Psoas muscle (tissue), 8 donors: Measurements from ENCODE around the gene PHACTR3. TPM values are rescaled to one million over a fixed set of nuclear protein-coding genes. Genes with fewer than 3 reads are reported as not detected.

Experiments used
- ATAC-seq, 4 donors: fragments of 200-7000 bp; cut with Tn5 transposase; one replicate each; pipeline ENCODE4 v1.9.1; 2020; ENCODE audit warnings: moderate library complexity in 3 of 4, mild to moderate bottlenecking in 2 of 4
- DNase-seq, 2 donors: peaks; one replicate each; pipeline ENCODE4 v3.0.0-alpha.2; 2020
- H3K27ac ChIP-seq: fragments of 200-600 bp; one replicate; pipeline ENCODE4 v1.8.0; 2022
- H3K27me3 ChIP-seq, 3 donors: fragments of 200-600 bp in 1 of 3; one replicate each; pipeline versions ENCODE4 v1.6.1 to v1.8.0; 2013 to 2022; ENCODE audit warnings: low read length in 2 of 3, mild to moderate bottlenecking in 2 of 3, moderate library complexity in 1 of 3; ENCODE audit not compliant: insufficient read depth in 3 of 3
- H3K36me3 ChIP-seq, 2 donors: fragments of 200-600 bp in 1 of 2; one replicate each; pipeline versions ENCODE4 v1.6.1 to v1.8.0; 2013 to 2022; ENCODE audit warnings: low read depth in 1 of 2, mild to moderate bottlenecking in 1 of 2, moderate library complexity in 1 of 2; ENCODE audit not compliant: insufficient read depth in 1 of 2
- H3K4me1 ChIP-seq: fragments of 200-600 bp; one replicate; pipeline ENCODE4 v1.8.0; 2022
- H3K4me3 ChIP-seq: fragments of 200-600 bp; one replicate; pipeline ENCODE4 v1.8.0; 2022; ENCODE audit warnings: mild to moderate bottlenecking
- H3K9me3 ChIP-seq: fragments of 200-600 bp; one replicate; pipeline ENCODE4 v1.8.0; 2022
- WGBS, 3 donors: extraction: QIAGEN DNeasy Blood & Tissue Kit; methylation state at CpG; one replicate each; pipeline versions ENCODE4 v1.1.6 to v1.1.7; 2013; 5-methylcytosine and 5-hydroxymethylcytosine counted together
- intact Hi-C, 2 donors: fragments of 100-400 bp; cut with DNase I; formaldehyde crosslinking; loops; one replicate each; pipeline versions ENCODE4 v1.11.0 to v1.14.2; 2022
- polyA plus RNA-seq, 3 donors: library from polyadenylated mRNA; stranded (reverse); fragments of 200-250 nt; gene quantifications; one replicate each; pipeline ENCODE4 v1.2.3, GENCODE V29; 2013
- total RNA-seq, 4 donors: library from RNA; stranded (reverse); fragmentation: NEBNext Ultra II Directional in 2 of 4; extraction: Animal tissue kit (Norgen Biotek cat#: 25700) in 2 of 4; gene quantifications; one replicate each; pipeline versions ENCODE4 v1.2.1 to v1.2.4, GENCODE V29; 2021 to 2023
- TF ChIP-seq, protein P1 (sequence below): fragments of 200-600 bp; IDR thresholded peaks from one replicate; pipeline ENCODE4 v1.8.0; 2022; ENCODE audit warnings: antibody characterized with exemption
- donor health status: healthy with polysubstance abuse.
- donor health status: DM: no; HTN: no; CAD: no; lungs with moderate emphysema.
- donor health status: Bipolar disorder and iron deficiency.
- donor health status: healthy.
- donor health status: DM: yes; HTN: yes; CAD: no.
- donor health status: DM: no; HTN: no; CAD: no.
- donor health status: DM: no; HTN: no; CAD: no.
- donor health status: DM: yes; HTN: yes; CAD: no.

Gene PHACTR3
- total and polyA plus RNA-seq, 7 donors: 0.10 to 0.46 (median 0.15) TPM; not detected in 3

- ATAC-seq: no peak
- H3K4me3 ChIP-seq: no peak overlapping the region
- no peaks in the 10 kb centered on the region for H3K36me3 ChIP-seq
- peak; percentile 32 to 60 for DNase-seq
- H3K4me1 ChIP-seq: peaks cover 11% of the 10 kb centered on the region
- no peak overlapping the region for H3K27ac ChIP-seq
- 37 to 52% (median 38%) methylated on average over 12 of the region's 12 CpGs for WGBS, 3 donors
- peaks cover 0 to 58% (median 2%) of the 10 kb centered on the region in 3 donors for H3K27me3 ChIP-seq
- intact Hi-C loops: loop anchor here in 1 of 2 donors (10.0 kb wide), 1 partner anchor 154 kb away; no protein-coding TSS in a partner anchor
- TF ChIP-seq, protein P1, sequence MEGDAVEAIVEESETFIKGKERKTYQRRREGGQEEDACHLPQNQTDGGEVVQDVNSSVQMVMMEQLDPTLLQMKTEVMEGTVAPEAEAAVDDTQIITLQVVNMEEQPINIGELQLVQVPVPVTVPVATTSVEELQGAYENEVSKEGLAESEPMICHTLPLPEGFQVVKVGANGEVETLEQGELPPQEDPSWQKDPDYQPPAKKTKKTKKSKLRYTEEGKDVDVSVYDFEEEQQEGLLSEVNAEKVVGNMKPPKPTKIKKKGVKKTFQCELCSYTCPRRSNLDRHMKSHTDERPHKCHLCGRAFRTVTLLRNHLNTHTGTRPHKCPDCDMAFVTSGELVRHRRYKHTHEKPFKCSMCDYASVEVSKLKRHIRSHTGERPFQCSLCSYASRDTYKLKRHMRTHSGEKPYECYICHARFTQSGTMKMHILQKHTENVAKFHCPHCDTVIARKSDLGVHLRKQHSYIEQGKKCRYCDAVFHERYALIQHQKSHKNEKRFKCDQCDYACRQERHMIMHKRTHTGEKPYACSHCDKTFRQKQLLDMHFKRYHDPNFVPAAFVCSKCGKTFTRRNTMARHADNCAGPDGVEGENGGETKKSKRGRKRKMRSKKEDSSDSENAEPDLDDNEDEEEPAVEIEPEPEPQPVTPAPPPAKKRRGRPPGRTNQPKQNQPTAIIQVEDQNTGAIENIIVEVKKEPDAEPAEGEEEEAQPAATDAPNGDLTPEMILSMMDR: no peak
- H3K9me3 ChIP-seq: no peaks in the 10 kb centered on the region
These were observed 145.0 kb downstream of the PHACTR3 start for GRCh38 chr20:59749301-59749700.

DNA sequence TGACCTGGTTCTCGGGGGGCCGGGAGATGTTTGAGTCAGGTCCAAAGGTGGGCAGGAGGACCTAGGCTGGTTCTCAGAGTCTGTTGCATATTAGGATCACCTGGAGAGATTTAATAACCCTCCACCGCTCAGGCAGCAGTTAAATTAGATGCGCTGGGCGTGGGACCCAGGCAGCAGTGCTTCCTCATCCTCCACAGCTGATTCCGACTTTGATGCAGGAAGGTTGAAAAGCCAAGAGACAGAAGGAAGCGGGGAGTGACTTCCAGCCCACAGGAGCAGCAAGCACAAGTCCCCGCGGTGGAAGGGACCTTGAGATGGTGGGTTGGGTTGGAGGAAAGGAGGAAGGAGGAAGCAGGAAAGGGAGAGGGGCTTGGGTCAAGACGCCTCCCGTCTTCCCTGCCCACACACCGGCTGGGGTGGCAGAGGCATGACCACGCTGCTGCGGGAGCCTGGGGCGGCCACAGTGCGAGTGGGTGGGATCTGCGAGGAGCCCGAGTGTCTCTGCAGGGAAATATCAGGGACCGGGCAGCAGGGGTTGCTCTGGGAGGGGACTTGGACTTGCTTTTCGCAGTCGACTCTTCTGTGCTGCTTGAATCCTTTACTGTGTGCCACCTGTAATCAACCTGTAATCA, 146.0 kb downstream of the PHACTR3 start:
- Histone ChIP-seq H3K27ac (no peak overlapping the region), H3K4me1 (peaks cover 11% of the 10 kb centered on the region), H3K27me3 (peaks cover 0 to 68% (median 2%) of the 10 kb centered on the region in 3 donors), H3K9me3 (no peaks in the 10 kb centered on the region), H3K36me3 (no peaks in the 10 kb centered on the region), H3K4me3 (no peak overlapping the region)
- DNase-seq (no peak), ATAC-seq (no peak)
- intact Hi-C loops: loop anchor here in 1 of 2 donors (2.0 to 5.0 kb wide), 2 partner anchors 153 to 180 kb away; no protein-coding TSS in a partner anchor
- 60 to 76% (median 75%) methylated on average over 21 of the region's 21 CpGs for WGBS, 3 donors
- TF ChIP-seq, protein P1: no peak

DNA sequence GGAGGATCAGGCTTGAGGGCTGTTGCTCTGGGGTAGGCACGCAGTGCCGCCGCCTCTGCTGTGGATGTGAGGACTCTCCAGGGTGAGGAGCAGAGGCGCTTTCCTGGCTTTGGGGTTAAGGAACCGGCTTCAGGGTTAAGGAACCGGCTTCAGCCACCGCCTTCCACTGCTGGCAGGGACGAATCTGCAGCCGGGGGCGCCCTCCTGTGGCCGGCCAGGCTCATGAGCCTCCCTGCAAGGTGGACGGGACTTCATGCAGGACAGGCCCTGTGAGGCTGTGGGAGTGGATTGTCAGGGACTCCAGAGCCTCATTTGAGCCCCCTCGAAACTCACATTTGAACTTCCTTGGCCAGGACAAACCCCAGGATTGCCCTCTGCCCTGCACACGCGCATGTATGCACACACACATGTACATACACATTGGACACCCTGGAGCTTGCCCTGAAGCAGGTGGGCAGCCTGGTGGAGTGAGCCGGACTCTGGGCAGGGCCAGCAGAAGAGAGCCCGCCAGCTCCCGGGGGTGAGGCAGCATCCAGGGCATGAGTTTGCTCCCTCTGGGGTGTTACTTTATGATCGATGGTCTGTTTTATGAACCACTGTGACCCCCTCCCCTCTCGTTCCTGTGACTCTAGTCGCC, 146.9 kb downstream of the PHACTR3 start:
- ATAC-seq (peak in 3 of 4 donors; percentile 56 to 62 (median 60)), DNase-seq (peak; percentile 65 to 72)
- H3K9me3 ChIP-seq: no peaks in the 10 kb centered on the region
- intact Hi-C loops: loop anchor here in 1 of 2 donors (2.0 to 5.0 kb wide), 2 partner anchors 154 to 180 kb away; no protein-coding TSS in a partner anchor
- peaks cover 0 to 73% (median 0%) of the 10 kb centered on the region in 3 donors for H3K27me3 ChIP-seq
- peaks cover 11% of the 10 kb centered on the region for H3K4me1 ChIP-seq
- WGBS, 3 donors: 24 to 28% (median 27%) methylated on average over 21 of the region's 21 CpGs
- H3K27ac ChIP-seq: no peak overlapping the region
- H3K4me3 ChIP-seq: no peak overlapping the region
- H3K36me3 ChIP-seq: no peaks in the 10 kb centered on the region
- TF ChIP-seq, protein P1: peak; percentile 58

GRCh38 chr20:59752101-59752586, 147.8 kb downstream of the PHACTR3 start:
- Histone ChIP-seq H3K27me3 (peaks cover 0 to 70% (median 2%) of the 10 kb centered on the region in 3 donors), H3K4me1 (peaks cover 11% of the 10 kb centered on the region), H3K4me3 (no peak overlapping the region), H3K36me3 (no peaks in the 10 kb centered on the region), H3K27ac (no peak overlapping the region), H3K9me3 (no peaks in the 10 kb centered on the region)
- WGBS, 3 donors: 25 to 30% (median 27%) methylated on average over 17 of the region's 17 CpGs
- ATAC-seq (no peak), DNase-seq (no peak)
- TF ChIP-seq, protein P1: no peak
- intact Hi-C loops: loop anchor here in 1 of 2 donors (5.0 kb wide), 1 partner anchor 155 kb away; no protein-coding TSS in a partner anchor
